Pons (tissue), 1 donor: ENCODE measurements around the gene MYO7A.

Source experiments
- DNase-seq: peaks from one replicate; pipeline ENCODE4 v3.0.0-alpha.2; 2016; ENCODE audit warnings: low spot score

Gene MYO7A

GRCh38 chr11:77127920-77128691 lies at the start of gene MYO7A:
Gene MYO7A, plus strand, starts transcription at chr11:77128246. Its CDS starts 2,389 bp downstream, at chr11:77130635.
- peak; percentile 56 for DNase-seq

GRCh38 chr11:77079666-77080065 lies 48.4 kb upstream of the MYO7A start:
- no peak for DNase-seq

GRCh38 chr11:77080643-77081210 lies 47.3 kb upstream of the MYO7A start:
- DNase-seq: no peak

- no peak for DNase-seq
Measured at GRCh38 chr11:77081381-77081851, 46.6 kb upstream of the MYO7A start.

- DNase-seq: no peak
Measured at GRCh38 chr11:77081976-77082836, 45.8 kb upstream of the MYO7A start.

GRCh38 chr11:77082838-77083565 lies 45.0 kb upstream of the MYO7A start:
- no peak for DNase-seq

- no peak for DNase-seq
Measured at GRCh38 chr11:77083566-77084245, 44.3 kb upstream of the MYO7A start.

- no peak for DNase-seq
Measured at GRCh38 chr11:77084581-77085191, 43.4 kb upstream of the MYO7A start.

GRCh38 chr11:77085652-77086051 lies 42.4 kb upstream of the MYO7A start:
- no peak for DNase-seq

- DNase-seq: no peak
Measured at GRCh38 chr11:77086521-77087472, 41.2 kb upstream of the MYO7A start.

GRCh38 chr11:77087723-77088225 lies 40.3 kb upstream of the MYO7A start:
- DNase-seq: no peak

GRCh38 chr11:77088236-77089003 lies 39.6 kb upstream of the MYO7A start:
- no peak for DNase-seq

- DNase-seq: no peak
Measured at GRCh38 chr11:77089004-77089545, 39.0 kb upstream of the MYO7A start.

GRCh38 chr11:77090046-77090372 lies 38.0 kb upstream of the MYO7A start:
- no peak for DNase-seq

GRCh38 chr11:77090373-77091111 lies 37.5 kb upstream of the MYO7A start:
- no peak for DNase-seq

- DNase-seq: peak; percentile 64
Measured at GRCh38 chr11:77091146-77091940, 36.7 kb upstream of the MYO7A start.

- no peak for DNase-seq
Measured at GRCh38 chr11:77092382-77092781, 35.7 kb upstream of the MYO7A start.
